ENCODE measurements around the gene AFTPH.
"Not testable (repeated sequence)": the region's sequence is repeated elsewhere in the genome, so short reads cannot be mapped to it uniquely, and the experiment has no call there.

The AFTPH gene

GRCh38 chr2:64500549-64500948, 23.6 kb upstream of the AFTPH start:
- DNase-seq (ENCODE audit: low read depth), result no peak

GRCh38 chr2:64501946-64502345, 22.2 kb upstream of the AFTPH start:
- no peak for DNase-seq (ENCODE audit: low read depth)

- no peak for DNase-seq (ENCODE audit: low read depth)
Observed at GRCh38 chr2:64502860-64503259, 21.3 kb upstream of the AFTPH start.

- DNase-seq (ENCODE audit: low read depth), result no peak
Observed at GRCh38 chr2:64504774-64505720, 19.1 kb upstream of the AFTPH start.

GRCh38 chr2:64506686-64507085, 17.4 kb upstream of the AFTPH start:
- no peak for DNase-seq (ENCODE audit: low read depth)

- DNase-seq (ENCODE audit: low read depth), result no peak
Observed at GRCh38 chr2:64514008-64514407, 10.1 kb upstream of the AFTPH start.

GRCh38 chr2:64515086-64515485, 9.0 kb upstream of the AFTPH start:
- no peak for DNase-seq (ENCODE audit: low read depth)

GRCh38 chr2:64516651-64517510, 7.2 kb upstream of the AFTPH start:
- DNase-seq (ENCODE audit: low read depth), result no peak

- no peak for DNase-seq (ENCODE audit: low read depth)
Observed at GRCh38 chr2:64517511-64517884, 6.6 kb upstream of the AFTPH start.

- DNase-seq (ENCODE audit: low read depth), result peak; percentile 64
Observed at GRCh38 chr2:64522843-64523428, 1.2 kb upstream of the AFTPH start.

- peak; percentile 16 for DNase-seq (ENCODE audit: low read depth)
Observed at GRCh38 chr2:64524604-64525316, 632 bp downstream of the AFTPH start.

- DNase-seq (ENCODE audit: low read depth), result peak; percentile 46
Observed at GRCh38 chr2:64525317-64525613, 1.1 kb downstream of the AFTPH start.

GRCh38 chr2:64526034-64526433, 1.9 kb downstream of the AFTPH start:
- DNase-seq (ENCODE audit: low read depth), result no peak

GRCh38 chr2:64530946-64531345, 6.8 kb downstream of the AFTPH start:
- DNase-seq (ENCODE audit: low read depth), result not testable (repeated sequence)

GRCh38 chr2:64532030-64532429, 7.9 kb downstream of the AFTPH start:
- no peak for DNase-seq (ENCODE audit: low read depth)

GRCh38 chr2:64533882-64534281, 9.8 kb downstream of the AFTPH start:
- no peak for DNase-seq (ENCODE audit: low read depth)

GRCh38 chr2:64534363-64534762, 10.2 kb downstream of the AFTPH start:
- no peak for DNase-seq (ENCODE audit: low read depth)

GRCh38 chr2:64535024-64535423, 10.9 kb downstream of the AFTPH start:
- no peak for DNase-seq (ENCODE audit: low read depth)

- no peak for DNase-seq (ENCODE audit: low read depth)
Observed at GRCh38 chr2:64537991-64538390, 13.9 kb downstream of the AFTPH start.

- DNase-seq (ENCODE audit: low read depth), result no peak
Observed at GRCh38 chr2:64538764-64539433, 14.8 kb downstream of the AFTPH start.

- no peak for DNase-seq (ENCODE audit: low read depth)
Observed at GRCh38 chr2:64540615-64541014, 16.5 kb downstream of the AFTPH start.

- DNase-seq (ENCODE audit: low read depth), result no peak
Observed at GRCh38 chr2:64541547-64541946, 17.4 kb downstream of the AFTPH start.
